GM23338 (cell line): ENCODE results near the gene KIAA1755. TPM values are rescaled to one million over a fixed set of nuclear protein-coding genes. Genes with fewer than 3 reads are reported as not detected.
A peak's percentile ranks its signal among the peaks of the same experiment; 100 is the strongest.

Experiments
- ATAC-seq: fragments of 200-7000 bp; cut with Tn5 transposase; 3 replicates; pipeline ENCODE4 v1.9.1; 2020
- DNase-seq: peaks from one replicate; pipeline ENCODE4 v3.0.0-alpha.2; 2015; ENCODE audit warnings: low spot score
- H2AFZ ChIP-seq: fragments of 200-600 bp; sonication (generic); 2 replicates; pipeline ENCODE4 v1.8.0; 2016; ENCODE audit warnings: antibody characterized with exemption, mild to moderate bottlenecking, moderate library complexity
- H3F3A ChIP-seq: fragments of 200-600 bp; sonication (generic); replicated peaks from 2 replicates; pipeline ENCODE4 v1.8.0; 2017; ENCODE audit warnings: antibody characterized with exemption, mixed run types, low read depth
- H3K27ac ChIP-seq: fragments of 200-600 bp; sonication (generic); 2 replicates; pipeline ENCODE4 v1.6.1; 2016; ENCODE audit warnings: low read depth
- H3K27me3 ChIP-seq: fragments of 200-600 bp; sonication (generic); 2 replicates; pipeline ENCODE4 v1.8.0; 2016; ENCODE audit warnings: mild to moderate bottlenecking, mixed run types, moderate library complexity; ENCODE audit not compliant: insufficient read depth
- H3K36me3 ChIP-seq: fragments of 200-600 bp; sonication (generic); 2 replicates; pipeline ENCODE4 v1.8.0; 2016; ENCODE audit warnings: mild to moderate bottlenecking; ENCODE audit not compliant: insufficient read depth
- H3K4me1 ChIP-seq: fragments of 200-600 bp; sonication (generic); 2 replicates; pipeline ENCODE4 v1.8.0; 2016; ENCODE audit warnings: mild to moderate bottlenecking, moderate library complexity; ENCODE audit not compliant: insufficient read depth
- H3K4me2 ChIP-seq: fragments of 200-600 bp; sonication (generic); 2 replicates; pipeline ENCODE4 v1.7.1; 2017; ENCODE audit warnings: mixed run types
- H3K4me3 ChIP-seq: fragments of 200-600 bp; sonication (generic); 2 replicates; pipeline ENCODE4 v1.6.1; 2016; ENCODE audit warnings: mixed run types
- H3K79me2 ChIP-seq: fragments of 200-600 bp; sonication (generic); replicated peaks from 2 replicates; pipeline ENCODE4 v1.8.0; 2017; ENCODE audit warnings: mild to moderate bottlenecking; ENCODE audit not compliant: insufficient read depth
- H3K9me2 ChIP-seq: fragments of 200-600 bp; sonication (generic); 2 replicates; pipeline ENCODE4 v1.8.0; 2017; ENCODE audit not compliant: insufficient read depth
- H4K20me1 ChIP-seq: fragments of 200-600 bp; sonication (generic); replicated peaks from 2 replicates; pipeline ENCODE4 v1.8.0; 2017; ENCODE audit warnings: mild to moderate bottlenecking; ENCODE audit not compliant: insufficient read depth
- H3K27ac Mint-ChIP-seq: 2 replicates; pipeline ENCODE4 v1.8.0; 2020; ENCODE audit warnings: inconsistent platforms, mild to moderate bottlenecking, moderate library complexity, mixed read lengths
- H3K27me3 Mint-ChIP-seq: 3 replicates; pipeline ENCODE4 v1.8.0; 2022; ENCODE audit warnings: low read depth, mild to moderate bottlenecking, moderate library complexity, mixed read lengths, inconsistent platforms; ENCODE audit not compliant: insufficient read depth, poor library complexity
- H3K36me3 Mint-ChIP-seq: 3 replicates; pipeline ENCODE4 v1.8.0; 2021; ENCODE audit warnings: low read depth, mild to moderate bottlenecking, inconsistent platforms, moderate library complexity, mixed read lengths
- H3K4me1 Mint-ChIP-seq: 3 replicates; pipeline ENCODE4 v1.8.0; 2020; ENCODE audit warnings: mild to moderate bottlenecking, inconsistent platforms, mixed read lengths
- H3K4me3 Mint-ChIP-seq: 3 replicates; pipeline ENCODE4 v1.8.0; 2021; ENCODE audit warnings: moderate library complexity, mild to moderate bottlenecking, inconsistent platforms, mixed read lengths
- H3K9me3 Mint-ChIP-seq: 3 replicates; pipeline ENCODE4 v1.8.0; 2020; ENCODE audit warnings: moderate library complexity, mild to moderate bottlenecking, inconsistent platforms, mixed read lengths
- CREB1 ChIP-seq: fragments of 250-450 bp; sonication (Bioruptor Pico); IDR thresholded peaks from 2 replicates; pipeline ENCODE4 v1.5.0; 2020; ENCODE audit warnings: low read depth, mild to moderate bottlenecking, moderate library complexity
- CTCF ChIP-seq, 2 experiments: fragments of 200-600 bp in 1 of 2; sonication (generic) in 1 of 2; conservative IDR thresholded peaks; 2 replicates each; pipeline versions ENCODE4 v1.5.1 to v1.6.1; 2016 to 2017; ENCODE audit warnings: antibody characterized with exemption in 2 of 2, low read depth in 2 of 2, mild to moderate bottlenecking in 2 of 2, moderate library complexity in 1 of 2
- EZH2phosphoT487 ChIP-seq: fragments of 200-600 bp; sonication (generic); IDR thresholded peaks from one replicate; pipeline ENCODE4 v1.8.1; 2018; ENCODE audit warnings: antibody characterized with exemption; ENCODE audit not compliant: unreplicated experiment
- JUNB ChIP-seq: IDR thresholded peaks from one replicate; pipeline ENCODE4 v1.6.1; 2016; ENCODE audit warnings: antibody characterized with exemption; ENCODE audit not compliant: unreplicated experiment
- POLR2AphosphoS5 ChIP-seq: IDR thresholded peaks from 2 replicates; pipeline ENCODE4 v1.6.1; 2016; ENCODE audit warnings: antibody characterized with exemption, low read depth
- REST ChIP-seq: IDR thresholded peaks from one replicate; pipeline ENCODE4 v1.6.1; 2018; ENCODE audit warnings: antibody characterized with exemption; ENCODE audit not compliant: unreplicated experiment
- polyA plus RNA-seq: library from polyadenylated mRNA; unstranded; fragments of >200 nt; fragmentation: Nextera tagmentation; extraction: Ambion mirVana; gene quantifications from 2 replicates; pipeline ENCODE4 v1.2.1, GENCODE V29; 2016
- total RNA-seq: library from RNA; depleted of rRNA; stranded (reverse); fragments of >200 nt; shearing (Covaris generic); gene quantifications from 2 replicates; pipeline ENCODE4 v1.2.3, GENCODE V29; 2014

Gene KIAA1755
- total and polyA plus RNA-seq, 2 experiments from 2014 or later, result 0.28 TPM; not detected in 1

DNA sequence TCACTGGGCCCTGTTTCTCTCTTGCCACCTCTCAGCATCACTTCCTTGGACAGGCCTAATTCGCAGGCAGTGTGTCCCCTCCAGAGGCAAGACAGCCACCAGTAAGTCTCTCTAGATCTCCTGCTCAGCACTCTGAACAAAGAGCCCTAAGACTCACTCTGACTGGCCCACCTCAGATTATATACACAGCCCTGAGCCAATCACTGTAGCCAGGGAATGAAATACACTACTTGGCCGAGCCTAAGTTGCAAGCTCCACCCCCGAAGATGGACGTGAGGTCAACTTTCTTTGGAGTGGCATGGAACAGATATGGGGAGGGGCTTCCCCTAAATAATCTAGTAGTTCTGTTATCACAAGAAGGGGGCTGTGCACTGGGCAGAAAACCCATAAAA, 47.5 kb upstream of the KIAA1755 start:
- Histone ChIP-seq H3K79me2 (no peaks in the 10 kb centered on the region), H3K9me2 (no peaks in the 10 kb centered on the region), H3K4me1 (no peaks in the 10 kb centered on the region), H3K36me3 (no peaks in the 10 kb centered on the region), H3K27me3 (no peaks in the 10 kb centered on the region), H3F3A (no peaks in the 10 kb centered on the region), H3K27ac (no peak overlapping the region), H3K4me3 (no peak overlapping the region), H3K4me2 (no peak overlapping the region), H2AFZ (peak overlapping the region; percentile 23; the same call in 1 of the 2 replicates), H4K20me1 (no peaks in the 10 kb centered on the region)
- H3K27ac Mint-ChIP-seq, result no peak overlapping the region
- no peaks in the 10 kb centered on the region for H3K4me1 Mint-ChIP-seq
- H3K36me3 Mint-ChIP-seq, result no peaks in the 10 kb centered on the region
- ATAC-seq (peak; percentile 48; the same call in 2 of the 3 replicates), DNase-seq (peak; percentile 29)
- H3K4me3 Mint-ChIP-seq, result no peak overlapping the region
- H3K27me3 Mint-ChIP-seq, result no peaks in the 10 kb centered on the region
- no peaks in the 10 kb centered on the region for H3K9me3 Mint-ChIP-seq
- no peak for TF ChIP-seq CTCF (conservative IDR thresholded peaks at IDR 0.05; ENCODE audit: low read depth in 2 of 2)
- no peak for TF ChIP-seq CREB1 (CRISPR knock-in tag)

DNA sequence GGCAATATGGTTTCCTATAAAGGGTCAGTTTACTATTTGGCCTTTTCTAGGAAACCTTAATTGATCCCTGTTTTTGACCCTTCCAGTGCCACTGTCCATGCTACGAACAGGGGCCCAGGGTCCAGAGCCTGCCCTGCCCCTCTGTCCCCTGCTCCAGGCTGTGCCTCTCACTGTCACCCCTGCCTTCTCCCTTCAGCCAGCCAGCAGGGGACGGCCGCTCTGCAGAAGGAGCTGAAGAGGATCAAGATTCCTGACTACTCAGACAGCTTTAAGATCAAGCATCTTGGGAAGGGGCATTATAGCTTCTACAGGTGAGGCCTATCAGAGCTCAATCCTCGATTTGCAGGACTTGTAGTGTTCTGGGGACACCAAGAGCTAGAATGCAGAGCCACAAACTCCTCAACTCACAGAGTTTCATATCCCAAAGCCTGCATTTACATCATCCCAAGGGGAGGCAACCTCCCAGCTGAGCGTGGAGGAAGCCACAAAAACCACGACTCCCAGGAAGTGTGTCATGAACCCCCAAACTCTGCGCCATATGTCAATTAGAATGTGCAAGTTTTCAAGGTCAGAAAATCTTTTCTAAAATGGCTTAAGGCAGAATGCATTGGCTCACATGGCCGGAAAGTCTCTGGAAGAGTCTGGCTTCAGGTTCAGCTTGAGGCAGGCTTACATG, 47.0 kb upstream of the KIAA1755 start:
- Histone ChIP-seq H3K4me2 (no peak overlapping the region), H3K9me2 (no peaks in the 10 kb centered on the region), H3K79me2 (no peaks in the 10 kb centered on the region), H3K4me1 (no peaks in the 10 kb centered on the region), H3F3A (no peaks in the 10 kb centered on the region), H3K4me3 (no peak overlapping the region), H4K20me1 (no peaks in the 10 kb centered on the region), H2AFZ (peak overlapping the region; percentile 23; the same call in 1 of the 2 replicates), H3K27me3 (no peaks in the 10 kb centered on the region), H3K27ac (no peak overlapping the region), H3K36me3 (no peaks in the 10 kb centered on the region)
- TF ChIP-seq POLR2AphosphoS5, result no peak
- no peaks in the 10 kb centered on the region for H3K27me3 Mint-ChIP-seq
- no peaks in the 10 kb centered on the region for H3K36me3 Mint-ChIP-seq
- no peaks in the 10 kb centered on the region for H3K4me1 Mint-ChIP-seq
- no peaks in the 10 kb centered on the region for H3K9me3 Mint-ChIP-seq
- no peak overlapping the region for H3K27ac Mint-ChIP-seq
- no peak for ATAC-seq
- no peak overlapping the region for H3K4me3 Mint-ChIP-seq
- no peak for DNase-seq

DNA sequence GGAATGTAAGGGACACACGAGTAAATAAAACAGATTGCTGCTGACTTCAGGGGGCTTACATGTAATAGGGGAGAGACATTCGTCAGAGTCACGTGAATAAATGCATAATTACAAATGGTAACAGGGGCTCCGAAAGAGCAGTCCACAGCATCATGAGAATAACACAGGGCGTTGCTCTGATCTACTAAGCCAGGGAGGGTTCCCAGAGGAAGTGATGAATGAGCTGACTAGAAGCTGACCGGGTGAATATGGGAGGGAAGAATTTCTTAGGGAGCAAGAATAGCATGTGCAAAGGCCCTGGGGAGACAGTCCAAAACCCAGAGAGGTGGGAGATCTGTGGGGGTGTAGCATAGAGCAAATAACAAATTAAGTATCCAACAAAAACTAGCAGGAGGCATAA, 45.8 kb upstream of the KIAA1755 start:
- DNase-seq (no peak), ATAC-seq (no peak)
- Mint-ChIP-seq H3K4me3 (no peak overlapping the region), H3K36me3 (no peaks in the 10 kb centered on the region), H3K27me3 (no peaks in the 10 kb centered on the region), H3K9me3 (no peaks in the 10 kb centered on the region), H3K4me1 (no peaks in the 10 kb centered on the region), H3K27ac (no peak overlapping the region)
- Histone ChIP-seq H3K4me3 (no peak overlapping the region), H3K27me3 (no peaks in the 10 kb centered on the region), H2AFZ (no peak overlapping the region), H3K4me1 (no peaks in the 10 kb centered on the region), H3K36me3 (no peaks in the 10 kb centered on the region), H4K20me1 (no peaks in the 10 kb centered on the region), H3F3A (no peaks in the 10 kb centered on the region), H3K9me2 (no peaks in the 10 kb centered on the region), H3K79me2 (no peaks in the 10 kb centered on the region), H3K27ac (no peak overlapping the region), H3K4me2 (no peak overlapping the region)
- no peak for TF ChIP-seq REST
- TF ChIP-seq JUNB, result no peak
- no peak for TF ChIP-seq EZH2phosphoT487
